CD4-positive, alpha-beta T cell treated with Interleukin-12 subunit alpha and Interleukin-12 subunit beta, for 1 hour (primary cell): ENCODE measurements around the gene ZSCAN20.

Source experiments
- DNase-seq: peaks from one replicate; pipeline ENCODE4 v3.0.0-alpha.2; 2020

The ZSCAN20 gene

DNA sequence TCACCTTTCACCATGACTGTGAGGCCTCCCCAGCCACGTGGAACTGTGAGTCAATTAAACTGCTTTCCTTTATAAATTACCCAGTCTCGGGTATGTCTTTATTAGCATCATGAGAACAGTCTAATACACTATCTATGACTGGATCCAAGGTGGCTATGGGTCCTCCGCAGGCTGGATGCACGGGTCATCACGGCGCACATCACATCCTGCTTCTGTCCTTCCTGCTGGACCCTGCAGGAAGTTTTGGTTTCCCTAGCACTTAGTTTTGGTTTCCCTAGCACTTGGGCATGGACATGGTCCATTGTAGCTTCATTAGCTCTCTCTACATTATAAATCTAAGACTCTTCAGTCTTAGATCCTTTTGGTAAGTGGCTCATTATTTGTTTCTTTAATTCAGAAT is 27.3 kb upstream of the ZSCAN20 start:
- no peak for DNase-seq

DNA sequence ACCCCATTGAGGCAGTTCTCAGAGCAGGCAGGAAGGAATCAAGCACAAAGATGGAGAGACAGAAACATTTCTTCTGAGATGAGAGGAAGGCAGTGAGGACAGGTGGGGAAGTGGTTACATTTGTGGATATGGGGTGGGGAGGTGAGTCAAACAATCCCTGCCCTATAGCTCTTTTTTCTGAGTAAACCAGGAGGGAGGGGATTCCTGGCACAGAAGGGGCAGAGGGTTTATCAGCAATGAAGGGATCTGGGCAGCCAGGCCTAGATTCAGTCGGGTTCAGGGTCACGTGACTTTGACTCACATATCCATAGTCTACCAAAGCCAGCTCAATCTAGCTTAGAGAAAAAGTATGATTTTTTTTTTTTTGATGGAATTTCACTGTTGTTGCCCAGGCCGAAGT is 25.9 kb upstream of the ZSCAN20 start:
- DNase-seq: no peak

DNA sequence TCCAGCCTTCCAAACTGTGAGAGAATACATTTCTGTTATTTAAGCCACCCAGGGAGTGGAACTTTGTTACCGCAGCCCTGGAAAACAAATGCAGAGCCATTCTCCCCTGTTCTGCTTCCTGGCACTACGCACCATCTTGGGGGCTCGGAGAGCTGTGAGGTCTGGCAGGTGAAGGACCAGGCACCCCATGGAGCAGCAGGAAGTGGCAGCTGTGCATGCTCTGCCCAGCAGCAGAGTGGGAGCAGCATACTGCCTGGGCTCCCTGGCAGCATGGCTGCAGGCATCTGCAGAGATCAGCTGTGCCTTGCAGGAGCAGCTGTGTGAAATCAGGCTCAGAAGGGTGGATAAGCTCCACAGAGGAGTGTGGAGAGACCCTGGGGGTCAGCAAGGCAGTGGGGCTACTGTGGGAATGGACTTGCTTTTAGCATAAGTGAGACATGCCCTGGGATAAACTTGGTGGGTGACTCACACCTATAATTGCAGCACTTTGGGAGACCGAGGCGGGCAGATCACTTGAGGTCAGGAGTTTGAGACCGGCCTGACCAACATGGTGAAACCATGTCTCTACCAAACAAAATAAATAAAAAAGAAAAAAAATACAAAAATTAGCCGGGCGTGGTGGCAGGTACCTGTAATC is 17.7 kb upstream of the ZSCAN20 start:
- DNase-seq: no peak

DNA sequence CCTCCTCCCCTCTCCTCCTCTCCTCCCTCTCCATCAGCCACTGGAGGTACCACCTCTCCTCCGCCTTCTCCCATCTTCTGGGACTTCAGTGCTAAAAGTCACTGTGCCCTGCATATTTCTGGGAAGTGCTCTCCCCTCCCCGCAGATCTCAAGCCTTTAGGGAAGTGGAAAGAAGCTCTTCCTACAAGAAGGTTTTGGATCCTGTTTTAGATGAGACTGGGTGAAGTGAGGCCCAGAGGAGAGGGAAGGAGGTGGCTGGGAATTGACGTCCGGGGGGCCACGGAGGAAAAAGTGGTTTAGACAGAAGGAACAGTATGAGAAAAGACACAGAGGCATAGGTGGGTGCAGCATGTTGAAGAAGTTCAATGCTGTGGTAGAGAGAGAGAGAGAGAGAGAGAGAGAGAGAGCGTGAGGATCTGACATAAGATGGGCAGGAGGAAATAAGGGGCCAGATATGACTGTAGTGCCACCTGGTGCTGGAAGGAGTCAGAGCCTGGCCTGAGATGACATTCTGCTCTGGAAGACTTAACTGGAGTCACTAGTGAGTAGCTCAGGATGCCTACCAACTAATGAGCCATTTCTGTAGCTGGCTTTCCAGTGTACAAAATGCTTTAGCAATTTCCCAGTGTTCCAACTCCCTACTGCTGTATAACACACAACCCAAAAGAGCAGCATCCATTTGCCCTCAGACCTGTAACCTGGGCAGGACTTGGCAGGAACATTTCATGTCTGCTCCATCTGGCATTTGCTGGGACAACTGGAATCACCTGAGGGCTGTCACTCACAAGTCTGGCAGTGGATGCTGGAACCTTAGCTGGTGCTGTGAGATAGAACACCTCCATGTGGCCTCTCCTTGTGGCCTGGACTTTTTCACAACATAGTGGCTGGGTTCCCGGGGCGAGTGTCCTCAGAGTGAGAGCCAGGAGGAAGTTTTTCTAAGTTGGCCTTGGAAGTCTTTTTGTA is 16.6 kb upstream of the ZSCAN20 start:
- DNase-seq: peak; percentile 42

DNA sequence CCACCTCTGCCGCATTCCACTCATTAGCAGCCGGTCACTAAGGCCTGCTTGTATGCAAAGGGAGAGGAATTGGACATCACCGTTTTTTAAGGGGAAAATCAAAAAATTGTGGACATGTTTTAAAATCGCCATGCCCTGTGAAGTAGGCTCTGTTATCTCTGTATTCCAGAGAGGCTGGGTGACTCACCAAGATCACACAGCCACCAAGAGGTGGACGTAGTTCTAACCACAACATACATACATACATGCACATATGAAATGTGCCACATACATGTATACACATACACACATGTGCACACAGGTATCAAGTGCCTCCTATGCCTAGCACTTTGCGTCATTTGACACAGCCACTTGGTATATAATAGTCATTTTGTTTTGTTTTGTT is 16.0 kb upstream of the ZSCAN20 start:
- no peak for DNase-seq

DNA sequence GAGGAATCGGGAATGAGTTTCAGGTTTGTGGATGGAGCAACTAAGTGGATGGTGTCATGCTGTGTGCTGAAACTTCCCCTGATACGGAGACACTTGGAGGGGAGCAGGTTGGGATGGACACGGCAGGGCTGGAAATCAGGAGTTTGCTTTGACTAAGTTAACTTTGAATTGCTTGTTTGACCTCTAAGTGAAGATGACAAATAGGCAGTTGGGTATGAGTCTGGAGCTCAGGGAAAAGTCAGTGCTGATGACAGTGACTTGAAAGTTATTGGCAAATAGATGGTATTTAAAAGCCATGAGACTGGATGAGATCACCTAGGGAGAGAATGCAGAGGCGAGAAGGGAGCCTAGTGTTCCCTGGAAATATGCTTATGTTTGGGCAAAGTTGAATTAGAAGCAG is 12.8 kb upstream of the ZSCAN20 start:
- no peak for DNase-seq

DNA sequence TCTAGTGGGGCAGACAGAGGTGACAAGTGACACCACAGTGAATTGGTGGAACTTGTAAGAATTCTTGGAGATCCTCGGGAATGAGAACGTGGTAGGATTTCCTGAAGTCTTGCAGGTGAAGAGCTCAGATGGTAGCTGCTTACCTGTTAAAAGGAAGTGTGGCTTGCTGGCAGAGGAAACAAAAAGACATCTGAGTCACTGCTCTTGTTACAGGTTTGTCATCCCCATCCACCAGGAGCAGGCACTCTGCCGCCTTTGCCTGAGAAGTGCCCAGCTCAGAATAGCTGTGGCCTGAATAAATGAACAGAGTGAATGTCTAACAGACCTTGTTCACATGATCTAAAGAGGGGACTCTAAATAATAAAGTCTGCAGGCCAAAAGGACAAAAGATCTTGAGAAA is 12.3 kb upstream of the ZSCAN20 start:
- DNase-seq: no peak

DNA sequence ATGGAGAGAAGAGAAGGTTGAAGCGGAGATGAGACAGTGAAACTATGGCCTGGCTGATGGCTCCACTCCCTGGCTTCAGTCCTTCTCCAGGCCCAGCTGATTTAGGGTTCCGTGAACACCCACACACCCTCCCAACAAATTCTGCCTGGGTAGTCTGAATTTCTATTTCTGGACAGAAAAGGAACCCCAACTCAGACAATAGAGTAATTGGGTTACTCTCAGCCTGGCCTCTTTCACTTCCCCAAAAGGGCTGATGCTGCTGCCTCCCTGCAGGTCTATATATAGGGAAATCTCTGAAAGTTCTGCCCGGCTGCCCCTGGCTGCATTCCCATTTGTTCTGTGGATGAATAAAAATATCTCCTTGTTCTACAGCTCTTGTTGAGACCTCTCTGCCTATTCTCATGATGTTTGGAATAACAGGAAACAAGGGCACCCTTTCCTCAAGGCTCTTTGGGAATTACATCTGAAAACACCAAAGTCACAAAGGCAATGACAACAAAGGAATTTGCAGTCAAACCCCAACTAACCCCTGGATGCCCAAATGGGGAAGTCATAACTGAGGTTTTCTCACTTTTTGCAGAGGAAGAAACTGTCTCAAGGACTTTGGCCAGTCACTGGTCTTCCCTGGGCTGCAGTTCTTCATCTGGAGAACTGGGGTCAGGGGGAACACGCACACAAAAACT is 11.4 kb upstream of the ZSCAN20 start:
- DNase-seq: peak; percentile 6

DNA sequence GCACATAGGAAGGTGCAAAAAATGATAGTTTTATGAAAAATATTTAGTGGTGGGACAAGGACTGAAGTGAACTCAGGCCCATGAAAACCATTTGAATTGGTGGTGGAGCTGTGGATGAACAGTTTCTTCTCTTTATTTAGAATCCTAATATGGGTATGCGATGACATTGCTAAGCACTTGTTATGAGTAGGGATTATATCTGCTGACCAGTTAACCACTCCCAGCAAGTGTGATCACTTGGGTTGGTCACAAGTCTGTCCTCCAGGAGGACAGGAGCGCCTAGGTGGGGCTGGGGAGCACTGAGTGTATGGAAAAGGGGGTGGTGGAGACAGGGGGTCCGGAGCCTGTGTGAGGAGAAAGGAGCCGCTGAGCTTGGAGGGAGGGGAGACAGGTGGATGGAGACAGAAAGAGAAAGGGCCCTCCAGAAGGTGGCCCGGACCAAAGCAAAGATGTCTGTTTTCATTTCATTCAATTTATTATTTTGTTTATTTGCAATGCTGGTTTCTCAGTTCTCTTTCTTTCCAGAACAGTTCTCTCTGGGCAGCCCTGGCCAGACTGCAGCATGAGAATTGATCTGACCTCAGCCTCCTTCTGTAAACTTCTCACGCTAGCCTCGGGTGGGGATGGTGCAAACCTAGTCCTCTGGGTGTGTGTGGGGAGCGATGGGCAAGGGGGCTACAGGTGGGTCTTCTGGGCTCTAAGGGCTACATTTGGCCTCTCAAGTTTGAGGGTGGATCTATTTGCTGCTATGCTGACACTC is 9.9 kb upstream of the ZSCAN20 start:
- no peak for DNase-seq

DNA sequence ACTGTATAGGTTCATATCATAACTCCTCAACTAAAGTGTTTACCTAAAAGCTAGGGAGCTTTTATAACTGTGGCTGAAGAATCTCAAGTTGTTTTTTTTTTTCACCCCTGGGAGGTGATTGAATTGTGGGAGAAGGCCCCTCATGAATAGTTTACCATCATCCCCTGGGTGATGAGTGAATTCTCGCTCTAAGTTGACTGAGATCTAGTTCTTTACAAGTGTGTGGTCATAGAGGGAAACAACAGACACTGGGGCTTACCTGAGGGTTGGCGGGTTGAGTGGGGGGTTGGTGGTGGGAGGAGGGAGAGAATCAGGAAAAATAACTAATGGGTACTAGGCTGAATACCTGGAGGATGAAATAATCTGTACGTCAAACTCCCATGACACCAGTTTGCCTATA is 7.9 kb upstream of the ZSCAN20 start:
- no peak for DNase-seq

DNA sequence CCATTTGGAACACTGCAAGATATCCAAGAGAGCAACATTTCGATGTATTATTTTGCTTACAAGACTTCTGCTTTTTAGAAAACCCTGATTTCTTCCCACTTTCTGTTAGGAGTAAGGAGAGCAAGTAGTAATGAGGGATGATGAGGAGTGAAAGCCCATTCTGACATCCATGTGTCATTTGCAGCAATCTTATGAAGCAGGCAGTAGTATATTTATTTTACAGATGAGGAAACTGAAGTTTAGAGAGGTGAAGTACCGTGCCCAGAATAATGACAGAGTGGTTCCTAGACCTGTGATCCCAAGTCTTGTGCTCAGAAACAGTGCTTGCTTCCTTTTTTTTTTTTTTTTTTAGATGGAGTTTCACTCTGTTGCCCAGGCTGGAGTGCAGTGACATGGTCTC is 7.1 kb upstream of the ZSCAN20 start:
- no peak for DNase-seq

DNA sequence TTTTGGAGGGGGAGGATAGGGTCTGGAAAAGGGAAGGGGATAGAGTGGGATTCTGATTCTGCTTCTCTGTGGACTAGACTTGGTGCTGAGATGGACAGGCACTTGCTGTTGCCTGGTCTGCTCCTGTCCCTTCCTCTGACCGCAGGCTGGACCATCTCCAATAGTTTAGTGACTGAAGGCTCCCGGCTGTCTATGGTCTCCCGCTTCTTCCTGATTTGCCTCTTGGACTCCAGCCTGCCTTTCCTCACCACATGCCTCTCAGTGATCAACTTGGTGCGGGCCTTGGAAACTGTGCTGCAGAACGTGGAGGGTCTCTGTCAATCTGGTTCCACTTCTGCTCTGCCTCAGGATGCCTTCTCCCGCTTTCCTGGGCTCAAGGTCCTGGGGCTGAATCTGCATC is 6.3 kb upstream of the ZSCAN20 start:
- no peak for DNase-seq

DNA sequence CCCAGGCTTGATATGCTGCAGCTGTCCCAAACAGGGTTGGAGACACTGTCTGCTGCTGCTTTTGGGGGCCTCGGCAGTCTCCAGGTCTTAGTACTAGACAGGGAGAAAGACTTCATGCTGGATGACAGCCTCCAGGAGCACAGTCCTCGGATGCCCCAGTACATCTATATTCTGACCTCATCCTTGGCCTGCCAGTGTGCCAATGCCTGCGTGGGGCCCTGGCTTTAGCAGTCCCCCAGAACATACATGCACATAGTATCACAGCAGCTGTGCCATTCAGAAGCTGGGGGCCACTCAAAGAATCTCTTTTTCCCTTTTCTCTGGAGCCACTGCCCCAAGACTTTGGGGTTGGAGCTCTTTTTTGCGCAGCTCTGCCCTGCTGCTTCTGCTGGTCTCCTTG is 4.4 kb upstream of the ZSCAN20 start:
- no peak for DNase-seq

DNA sequence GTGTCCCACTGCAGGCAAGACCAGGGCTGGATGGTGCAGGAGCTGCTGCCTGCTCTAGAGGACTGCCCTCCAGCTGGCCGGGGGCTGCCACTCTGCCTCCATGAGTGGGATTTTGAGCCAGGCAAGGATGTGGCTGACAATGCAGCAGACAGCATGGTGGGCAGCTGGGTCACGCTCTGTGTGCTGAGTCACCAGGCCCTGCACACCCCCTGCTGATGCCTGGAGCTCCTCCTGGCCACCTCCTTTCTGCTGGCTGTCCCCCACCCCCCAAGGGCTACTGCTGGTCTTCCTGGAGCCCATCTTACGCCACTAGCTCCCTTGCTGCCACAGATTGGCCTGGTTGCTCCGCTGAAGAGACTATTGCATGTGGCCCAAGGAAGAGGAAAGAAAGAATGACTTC is 3.9 kb upstream of the ZSCAN20 start:
- no peak for DNase-seq

DNA sequence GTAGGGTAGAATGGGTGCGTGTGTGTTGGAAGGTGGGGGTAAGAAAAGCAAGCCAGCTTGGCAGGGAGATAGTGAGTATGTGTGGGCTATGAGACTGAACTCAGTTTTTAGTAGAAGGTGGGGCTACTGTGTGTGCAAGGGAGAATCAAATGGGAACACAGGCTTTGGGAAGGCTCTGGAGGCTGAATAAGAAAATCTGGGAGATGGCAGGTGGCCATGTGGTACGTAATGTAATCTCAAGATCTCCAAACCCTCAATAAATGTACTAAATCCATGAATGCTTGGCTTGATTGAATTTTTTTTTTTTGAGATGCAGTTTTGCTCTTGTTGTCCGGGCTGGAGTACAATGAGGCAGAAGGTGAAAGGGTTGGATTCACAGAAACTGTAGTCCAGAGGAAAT is 3.5 kb upstream of the ZSCAN20 start:
- no peak for DNase-seq

DNA sequence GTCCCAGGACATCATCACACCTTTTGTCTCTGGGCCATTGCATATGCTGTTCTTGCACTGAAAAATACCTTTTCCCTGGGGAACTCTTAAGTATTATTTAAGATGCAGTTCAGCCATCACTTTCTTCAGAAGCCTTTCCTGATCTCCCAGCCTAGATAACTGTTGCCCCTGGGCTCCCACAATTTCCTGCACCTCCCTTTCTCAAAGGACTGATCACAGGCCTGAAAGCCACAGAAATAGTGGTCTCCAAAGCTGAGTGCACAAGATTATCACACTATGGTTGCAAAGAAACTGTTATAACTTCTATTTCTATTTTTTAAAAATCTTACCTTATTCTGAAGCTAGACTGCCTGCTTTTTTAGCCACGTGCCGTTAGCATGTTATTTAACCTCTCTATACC is 2.8 kb upstream of the ZSCAN20 start:
- DNase-seq: no peak

DNA sequence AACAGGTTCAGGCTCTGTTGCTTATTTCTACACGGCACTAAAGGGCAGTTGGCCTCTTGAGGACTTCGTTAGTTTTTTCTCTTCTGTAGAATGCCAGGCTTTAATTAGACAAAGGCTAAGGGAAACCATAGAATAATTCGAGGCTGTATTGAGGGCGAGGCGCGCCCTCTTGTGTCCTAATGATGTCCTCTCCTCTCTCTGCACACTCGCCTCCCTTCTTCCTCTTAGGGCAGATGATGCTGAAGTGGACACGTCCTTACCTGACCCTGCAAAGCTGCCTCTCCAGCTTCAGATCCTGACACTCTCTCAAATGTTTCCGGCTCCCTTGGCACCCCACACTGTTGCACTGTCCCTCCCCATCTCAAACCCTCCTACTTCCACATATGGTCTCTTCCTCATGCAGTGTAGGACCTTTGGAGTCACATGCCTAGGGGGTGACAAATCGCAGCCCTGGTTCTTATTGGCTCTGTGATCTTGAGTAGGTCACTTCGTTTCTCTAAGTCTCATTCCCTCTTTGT is 1.9 kb upstream of the ZSCAN20 start:
- DNase-seq: peak; percentile 59

DNA sequence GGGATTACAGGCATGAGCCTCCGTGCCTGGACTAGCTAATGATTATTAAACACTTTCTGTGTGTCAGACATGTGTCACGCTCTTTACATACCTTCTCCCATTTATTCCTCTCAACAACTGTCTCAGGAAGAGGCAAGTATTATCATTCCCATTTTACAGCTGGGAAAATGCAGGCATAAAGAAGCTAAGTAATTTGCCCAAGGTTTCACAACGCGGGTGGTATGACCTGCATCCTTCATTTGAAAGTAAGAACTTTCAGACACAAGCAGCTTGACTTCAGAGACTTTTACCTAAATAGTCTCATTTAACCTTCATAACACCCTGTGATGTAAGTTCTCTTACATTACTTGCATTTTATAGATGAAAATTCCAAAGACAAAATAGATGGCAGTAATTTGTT is 1.0 kb upstream of the ZSCAN20 start:
- no peak for DNase-seq

DNA sequence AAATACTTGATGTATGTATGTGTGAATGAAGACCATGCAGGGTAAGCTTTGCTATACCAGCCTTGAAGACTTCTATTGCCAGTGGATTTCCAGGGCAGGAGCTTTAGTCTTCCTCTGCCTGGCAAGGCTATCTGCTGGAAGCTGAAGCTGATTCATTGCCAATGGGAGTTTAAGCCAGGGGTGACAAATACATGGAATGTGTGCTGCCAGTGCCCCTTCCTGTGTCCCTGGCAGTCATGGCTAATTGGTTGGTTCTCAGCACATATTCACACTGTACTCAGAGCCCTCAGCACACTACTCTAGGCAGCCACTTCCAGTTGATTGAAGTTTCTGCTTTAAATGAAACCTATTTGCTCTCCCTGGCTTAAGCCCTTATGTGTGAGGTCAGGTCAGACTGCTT is 1.5 kb downstream of the ZSCAN20 start:
- DNase-seq: no peak

DNA sequence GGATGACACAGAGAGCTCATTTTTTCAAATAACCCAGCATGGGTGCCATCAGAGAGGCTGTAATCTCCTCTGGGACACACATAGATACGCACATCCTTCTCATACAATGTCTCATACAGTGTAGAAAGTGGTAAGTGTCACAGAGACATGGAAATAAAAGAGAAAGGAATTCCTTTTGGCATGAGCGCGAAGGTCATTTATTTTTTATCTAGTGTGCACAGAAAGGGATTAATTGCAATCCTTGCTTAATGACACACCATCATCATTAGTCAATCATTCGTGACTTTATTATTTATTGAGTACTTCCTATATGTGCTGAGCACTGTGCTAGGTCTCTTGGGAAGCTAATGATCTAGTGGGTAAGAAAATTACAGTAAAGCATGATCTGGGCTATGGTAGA is 5.0 kb downstream of the ZSCAN20 start:
- no peak for DNase-seq

DNA sequence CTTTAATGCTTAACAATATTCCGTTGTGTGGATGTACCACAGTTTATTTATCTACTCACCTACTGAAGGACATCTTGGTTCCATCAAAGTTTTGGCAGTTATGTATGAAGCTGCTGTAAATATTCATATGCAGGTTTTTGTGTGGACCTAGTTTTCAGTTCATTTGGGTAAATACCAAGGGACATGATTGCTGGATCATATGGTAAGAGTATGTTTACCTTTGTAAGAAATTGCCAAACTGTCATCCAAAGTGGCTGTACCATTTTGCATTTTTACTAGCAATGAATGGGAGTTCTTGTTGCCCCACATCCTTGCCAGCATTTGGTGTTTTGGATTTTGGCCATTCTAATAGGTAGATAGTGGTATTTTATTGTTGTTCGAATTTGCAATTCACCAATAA is 10.0 kb downstream of the ZSCAN20 start:
- DNase-seq: no peak

DNA sequence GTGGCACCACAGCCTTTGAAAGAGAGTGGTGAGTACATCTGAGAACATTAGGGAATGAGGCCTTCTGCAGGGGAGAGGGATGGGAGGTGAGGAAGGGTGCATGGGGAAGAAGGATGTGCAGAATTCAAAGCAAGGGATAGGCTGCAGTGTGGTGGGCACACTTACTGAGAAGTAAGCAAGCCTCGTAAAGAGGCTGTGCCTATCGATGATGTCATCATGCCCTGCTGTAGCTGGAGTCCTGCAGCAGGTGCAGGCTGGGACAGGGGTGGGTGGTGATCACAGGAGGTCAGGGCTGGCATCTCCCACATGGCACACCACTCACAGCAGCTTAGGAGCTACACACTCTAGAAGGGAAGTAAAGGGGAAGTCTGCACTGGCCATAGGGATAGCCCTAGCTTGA is 16.2 kb downstream of the ZSCAN20 start:
- DNase-seq: no peak

DNA sequence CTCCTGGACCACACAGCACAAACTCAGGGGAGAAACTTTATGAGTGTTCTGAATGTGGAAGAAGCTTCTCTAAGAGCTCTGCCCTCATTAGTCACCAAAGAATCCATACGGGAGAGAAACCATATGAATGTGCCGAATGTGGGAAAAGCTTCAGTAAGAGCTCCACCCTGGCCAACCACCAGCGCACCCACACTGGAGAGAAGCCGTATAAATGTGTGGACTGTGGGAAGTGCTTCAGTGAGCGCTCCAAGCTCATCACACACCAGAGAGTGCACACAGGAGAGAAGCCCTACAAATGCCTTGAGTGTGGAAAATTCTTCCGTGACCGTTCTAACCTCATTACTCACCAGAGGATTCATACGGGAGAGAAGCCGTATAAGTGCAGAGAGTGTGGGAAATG is 22.5 kb downstream of the ZSCAN20 start:
- no peak for DNase-seq
